ENCODE data around the gene PSD4. TPM values are rescaled to one million over a fixed set of nuclear protein-coding genes. Genes with fewer than 3 reads are reported as not detected.

PSD4 gene
- total RNA-seq, 1 experiment from 2014 or later: 1.0 TPM

- no CpG with 5 or more reads among the region's 8 CpGs for WGBS (ENCODE audit: extremely low coverage, insufficient read length, low lambda C conversion rate)
- H3K14ac ChIP-seq (ENCODE audit: insufficient read depth, low read length): no peak overlapping the region
Observed at GRCh38 chr2:113218283-113219091, 44.7 kb downstream of the PSD4 start.

More at GRCh38 chr2:113218283-113219091, 44.7 kb downstream of the PSD4 start:
- no peak overlapping the region for H3K9ac ChIP-seq (ENCODE audit: extremely low read depth, insufficient read length, low read length)
- no peak overlapping the region for H4K91ac ChIP-seq (ENCODE audit: insufficient read length, low read depth, low read length)
- H4K5ac ChIP-seq (ENCODE audit: insufficient read length, low read depth, low read length): no peak overlapping the region
- no peak overlapping the region for H3T11ph ChIP-seq (ENCODE audit: low read length)
- no peaks in the 10 kb centered on the region for H4K20me1 ChIP-seq (ENCODE audit: control insufficient read depth, insufficient read depth, insufficient read length)
- H3K23me2 ChIP-seq (ENCODE audit: insufficient read length, low read depth, low read length, poor library complexity, severe bottlenecking): no peaks in the 10 kb centered on the region
- no peak overlapping the region for H3K23ac ChIP-seq (ENCODE audit: insufficient read length, low read depth, low read length)
- no peaks in the 10 kb centered on the region for H3K27me3 ChIP-seq (ENCODE audit: insufficient read depth, low read length)
- Mint-ChIP-seq H3K4me3 (no peak overlapping the region), H3K4me1 (peaks cover 19 to 38% of the 10 kb centered on the region in 2 experiments), H3K27ac (no peak overlapping the region; a peak in 1 of 7 replicates), H3K27me3 (ENCODE audit: low read depth) (peaks cover 5% of the 10 kb centered on the region), H3K9me3 (no peaks in the 10 kb centered on the region), H3K36me3 (ENCODE audit: insufficient read depth in 1 of 3, low read depth in 3 of 3) (no peaks in the 10 kb centered on the region)
- H3K4me2 ChIP-seq (ENCODE audit: insufficient read depth, insufficient read length, low read length): no peak overlapping the region
- H3K18ac ChIP-seq (ENCODE audit: insufficient read length, low read depth, low read length): no peak overlapping the region
- no peak overlapping the region for H2AK5ac ChIP-seq (ENCODE audit: insufficient read length, low read length)
- H3K4me1 ChIP-seq (ENCODE audit: insufficient read depth, low read length): no peaks in the 10 kb centered on the region
- no peak overlapping the region for H2BK12ac ChIP-seq (ENCODE audit: insufficient read length, low read depth, low read length)
- no peak overlapping the region for H3K27ac ChIP-seq (ENCODE audit: insufficient read length, low read depth, low read length)
- DNase-seq: no peak
- no peaks in the 10 kb centered on the region for H3K9me3 ChIP-seq (ENCODE audit: control insufficient read depth, low read depth, low read length)
- H2AFZ ChIP-seq (ENCODE audit: low read length): no peak overlapping the region
- no peak overlapping the region for H3K56ac ChIP-seq (ENCODE audit: insufficient read length, low read depth, low read length)
- no peak overlapping the region for H2BK15ac ChIP-seq (ENCODE audit: low read depth, low read length)
- H3K4ac ChIP-seq (ENCODE audit: low read depth, low read length): no peak overlapping the region
- H4K8ac ChIP-seq (replicated peaks; ENCODE audit: insufficient read length, low read depth, low read length): no peak overlapping the region
- H2BK20ac ChIP-seq (ENCODE audit: low read depth, low read length, poor library complexity, severe bottlenecking): no peak overlapping the region
- no peaks in the 10 kb centered on the region for H3K79me2 ChIP-seq (ENCODE audit: insufficient read depth, low read length)
- H3K79me1 ChIP-seq (ENCODE audit: insufficient read depth, low read depth, low read length, poor library complexity, severe bottlenecking): no peaks in the 10 kb centered on the region
- H2BK120ac ChIP-seq (ENCODE audit: low read depth, low read length, poor library complexity, severe bottlenecking): no peak overlapping the region
- no peak overlapping the region for H2BK5ac ChIP-seq (ENCODE audit: insufficient read length, low read length)
- TF ChIP-seq, protein P1, sequence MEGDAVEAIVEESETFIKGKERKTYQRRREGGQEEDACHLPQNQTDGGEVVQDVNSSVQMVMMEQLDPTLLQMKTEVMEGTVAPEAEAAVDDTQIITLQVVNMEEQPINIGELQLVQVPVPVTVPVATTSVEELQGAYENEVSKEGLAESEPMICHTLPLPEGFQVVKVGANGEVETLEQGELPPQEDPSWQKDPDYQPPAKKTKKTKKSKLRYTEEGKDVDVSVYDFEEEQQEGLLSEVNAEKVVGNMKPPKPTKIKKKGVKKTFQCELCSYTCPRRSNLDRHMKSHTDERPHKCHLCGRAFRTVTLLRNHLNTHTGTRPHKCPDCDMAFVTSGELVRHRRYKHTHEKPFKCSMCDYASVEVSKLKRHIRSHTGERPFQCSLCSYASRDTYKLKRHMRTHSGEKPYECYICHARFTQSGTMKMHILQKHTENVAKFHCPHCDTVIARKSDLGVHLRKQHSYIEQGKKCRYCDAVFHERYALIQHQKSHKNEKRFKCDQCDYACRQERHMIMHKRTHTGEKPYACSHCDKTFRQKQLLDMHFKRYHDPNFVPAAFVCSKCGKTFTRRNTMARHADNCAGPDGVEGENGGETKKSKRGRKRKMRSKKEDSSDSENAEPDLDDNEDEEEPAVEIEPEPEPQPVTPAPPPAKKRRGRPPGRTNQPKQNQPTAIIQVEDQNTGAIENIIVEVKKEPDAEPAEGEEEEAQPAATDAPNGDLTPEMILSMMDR (conservative IDR thresholded peaks at IDR 0.05): no peak
